HG03175 (cell line): ENCODE measurements around the gene RICTOR.

Source experiments
- ATAC-seq: cut with Tn5 transposase; IDR thresholded peaks from one replicate; pipeline ENCODE4 v1.9.1; 2021; ENCODE audit warnings: mild to moderate bottlenecking, moderate library complexity; ENCODE audit not compliant: unreplicated experiment

Gene RICTOR

DNA sequence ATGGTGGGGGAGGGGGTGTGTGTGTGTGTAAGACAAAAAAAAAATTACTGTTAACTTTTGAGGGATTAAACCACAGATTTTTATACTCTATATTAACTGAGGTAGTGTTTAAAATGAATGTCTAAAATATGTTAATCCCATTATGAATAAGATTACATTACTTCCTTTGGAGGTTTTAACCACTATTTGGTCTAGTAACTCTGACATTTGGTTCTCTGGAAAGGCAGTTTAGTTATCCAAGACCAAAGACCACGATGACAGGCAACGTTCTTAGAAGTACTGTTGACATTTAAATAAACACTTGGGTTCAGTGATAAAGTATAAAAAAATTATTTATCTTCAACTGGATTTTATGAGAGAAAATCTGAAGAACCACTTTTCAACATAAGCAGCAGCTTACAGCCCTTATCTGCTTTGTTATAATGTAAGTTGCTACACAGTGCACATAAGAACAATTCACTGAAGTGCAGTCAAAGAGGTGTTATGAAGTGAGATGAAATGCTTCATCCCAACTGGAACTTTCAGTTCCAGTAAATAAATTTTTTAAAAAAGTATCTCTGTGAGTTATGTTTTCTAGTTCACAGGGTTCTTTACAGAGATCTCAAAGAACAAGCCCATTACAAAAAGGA lies 133.9 kb downstream of the RICTOR start:
- ATAC-seq, result no peak

DNA sequence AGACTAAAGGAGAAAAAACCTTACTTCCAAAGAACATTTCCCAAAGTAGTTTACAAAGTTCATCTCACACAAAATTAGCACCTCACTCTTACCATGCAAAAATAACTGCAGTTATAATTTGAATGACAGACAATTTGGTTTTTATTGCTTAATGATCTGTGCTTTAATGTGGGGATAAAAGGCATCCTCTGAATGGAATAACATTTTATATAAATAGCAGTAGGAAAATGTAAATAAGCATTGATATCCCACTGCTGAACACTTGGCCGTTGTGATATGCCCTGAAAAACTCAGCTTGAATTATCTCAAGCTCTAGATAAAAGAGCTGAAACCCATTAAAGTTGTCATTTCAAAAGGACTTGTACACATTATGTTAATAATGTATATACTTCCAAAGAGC lies 135.2 kb downstream of the RICTOR start:
- no peak for ATAC-seq

DNA sequence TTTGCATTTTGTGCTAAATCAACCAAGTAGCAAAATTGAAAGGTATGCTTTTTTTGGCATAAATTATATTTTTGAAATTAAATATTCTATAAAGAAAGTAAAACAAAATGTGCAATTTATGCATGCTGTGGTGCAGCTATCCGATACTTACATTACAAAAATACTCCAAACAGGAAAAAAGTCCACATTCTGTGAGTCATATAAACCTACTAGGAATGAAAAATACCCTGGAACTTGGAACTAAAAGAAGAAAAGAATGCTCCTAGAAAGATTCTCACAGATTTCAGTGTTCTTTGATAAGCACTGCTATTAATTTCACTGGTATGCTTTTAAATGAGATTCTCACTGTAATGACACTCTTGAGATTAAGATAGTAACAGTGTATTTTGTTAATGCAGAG lies 135.8 kb downstream of the RICTOR start:
- ATAC-seq, result no peak

DNA sequence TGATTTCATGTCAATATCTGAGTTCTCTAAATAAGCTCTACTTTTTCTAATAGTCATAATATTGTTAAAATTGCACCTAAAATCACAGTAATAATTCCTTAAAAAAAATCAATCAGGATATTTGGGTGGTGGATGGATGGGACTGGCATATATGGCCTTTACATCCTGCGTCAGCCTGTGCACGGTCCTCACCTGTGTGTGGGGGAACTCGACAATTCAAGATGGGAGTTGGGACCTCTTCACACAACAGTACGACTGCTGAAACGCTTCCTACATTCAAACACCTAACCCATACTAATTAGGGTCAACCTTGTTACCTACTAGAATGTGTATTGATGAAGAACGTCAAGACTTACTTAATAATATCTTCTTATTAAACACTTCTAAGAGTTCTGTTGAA lies 137.9 kb downstream of the RICTOR start:
- no peak for ATAC-seq

DNA sequence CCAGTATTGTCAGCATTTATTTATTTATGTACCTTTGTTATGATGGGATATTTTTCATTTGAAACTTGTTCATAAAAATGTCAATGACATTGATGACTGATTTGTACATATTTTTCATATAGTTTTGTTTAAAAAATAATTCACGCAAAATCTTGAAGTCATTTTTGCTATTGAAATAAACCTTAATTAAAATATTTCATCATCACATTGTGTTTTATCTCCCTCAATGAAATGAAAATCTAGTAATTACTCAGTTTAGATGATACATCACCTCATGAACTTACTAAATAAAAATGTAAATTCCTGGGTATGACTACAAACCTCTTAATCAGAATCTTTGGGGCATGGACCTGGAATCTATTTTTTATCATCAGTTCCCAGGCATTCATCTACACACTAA lies 138.8 kb downstream of the RICTOR start:
- no peak for ATAC-seq

DNA sequence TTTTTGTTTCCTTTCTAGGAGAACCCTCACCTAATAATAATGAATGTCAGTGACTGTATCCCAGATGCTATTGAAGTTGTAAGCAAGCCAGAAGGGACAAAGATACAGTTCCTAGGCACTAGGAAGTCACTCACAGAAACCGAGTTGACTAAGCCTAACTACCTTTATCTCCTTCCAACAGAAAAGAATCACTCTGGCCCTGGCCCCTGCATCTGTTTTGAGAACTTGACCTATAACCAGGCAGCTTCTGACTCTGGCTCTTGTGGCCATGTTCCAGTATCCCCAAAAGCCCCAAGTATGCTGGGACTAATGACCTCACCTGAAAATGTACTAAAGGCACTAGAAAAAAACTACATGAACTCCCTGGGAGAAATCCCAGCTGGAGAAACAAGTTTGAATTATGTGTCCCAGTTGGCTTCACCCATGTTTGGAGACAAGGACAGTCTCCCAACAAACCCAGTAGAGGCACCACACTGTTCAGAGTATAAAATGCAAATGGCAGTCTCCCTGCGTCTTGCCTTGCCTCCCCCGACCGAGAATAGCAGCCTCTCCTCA lies 141.3 kb downstream of the RICTOR start:
- ATAC-seq, result no peak

DNA sequence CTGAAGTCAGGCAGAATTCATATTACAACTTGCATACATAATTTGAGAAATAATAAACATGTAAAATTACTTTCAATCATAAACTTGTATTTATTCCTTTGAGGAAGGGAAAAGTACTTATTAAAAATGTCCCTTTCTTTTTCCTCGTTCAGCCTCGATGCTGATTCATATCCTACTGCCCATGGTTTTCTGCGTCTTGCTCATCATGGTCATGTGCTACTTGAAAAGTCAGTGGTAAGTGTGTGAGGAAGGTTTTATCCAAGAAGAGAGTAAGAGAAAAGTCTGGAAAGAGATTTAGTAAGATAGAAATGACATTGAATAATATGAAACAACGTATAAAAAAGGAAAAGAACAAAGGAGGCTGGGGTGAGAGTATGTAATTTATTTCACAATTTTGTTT lies 142.5 kb downstream of the RICTOR start:
- no peak for ATAC-seq

DNA sequence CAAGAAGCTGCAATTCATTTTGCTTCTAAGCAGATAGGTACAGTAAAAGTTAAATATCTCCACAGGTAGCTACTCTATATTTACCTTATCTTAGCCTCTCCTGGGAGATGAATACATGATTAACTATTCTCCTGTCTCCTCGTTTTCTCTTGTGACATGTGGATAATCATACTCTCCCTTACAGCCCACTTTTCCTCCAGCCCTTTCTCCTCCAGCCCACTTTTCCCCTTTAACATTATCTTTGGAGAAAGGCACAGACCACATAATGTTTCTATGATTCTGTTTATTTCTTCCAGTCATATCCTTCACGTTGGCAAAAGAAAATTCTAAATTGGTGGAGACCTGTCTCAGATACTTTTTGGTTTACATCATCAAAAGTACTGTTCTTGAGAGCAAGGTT lies 144.4 kb downstream of the RICTOR start:
- ATAC-seq, result no peak

DNA sequence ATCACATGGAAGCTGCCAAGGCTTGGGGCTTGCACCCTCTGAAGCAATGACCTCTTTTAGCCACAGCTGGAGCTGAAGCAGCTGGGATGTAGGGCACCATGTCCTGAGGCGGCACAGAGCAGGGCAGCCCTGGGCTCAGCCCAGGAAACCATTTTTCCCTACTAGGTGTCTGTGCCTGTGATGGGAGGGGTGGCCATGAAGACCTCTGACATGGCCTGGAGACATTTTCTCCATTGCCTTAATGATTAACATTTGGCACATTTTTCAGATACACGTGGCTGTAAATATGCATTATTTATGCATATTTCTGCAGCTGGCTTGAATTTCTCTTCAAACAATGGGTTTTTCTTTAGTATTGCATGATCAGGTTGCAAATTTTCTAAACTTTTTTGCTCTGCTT lies 146.7 kb downstream of the RICTOR start:
- ATAC-seq, result no peak

DNA sequence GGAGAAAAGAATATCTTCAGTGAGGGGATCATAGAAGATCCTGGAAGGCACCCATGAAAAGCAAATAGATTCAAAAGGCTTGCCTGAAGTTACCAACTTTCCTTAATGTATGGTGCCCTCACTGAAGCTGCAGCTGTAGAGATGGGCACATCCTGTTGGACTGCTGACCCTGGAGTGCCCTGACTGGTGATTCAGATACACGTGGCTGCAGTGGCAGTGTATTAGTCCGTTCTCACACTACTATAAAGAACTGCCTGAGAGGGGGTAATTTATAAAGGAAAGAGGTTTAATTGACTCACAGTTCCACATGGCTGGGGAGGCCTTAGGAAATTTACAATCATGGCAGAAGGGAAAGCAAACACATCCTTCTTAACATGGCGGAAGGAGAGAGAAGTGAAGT lies 148.1 kb downstream of the RICTOR start:
- ATAC-seq, result no peak

DNA sequence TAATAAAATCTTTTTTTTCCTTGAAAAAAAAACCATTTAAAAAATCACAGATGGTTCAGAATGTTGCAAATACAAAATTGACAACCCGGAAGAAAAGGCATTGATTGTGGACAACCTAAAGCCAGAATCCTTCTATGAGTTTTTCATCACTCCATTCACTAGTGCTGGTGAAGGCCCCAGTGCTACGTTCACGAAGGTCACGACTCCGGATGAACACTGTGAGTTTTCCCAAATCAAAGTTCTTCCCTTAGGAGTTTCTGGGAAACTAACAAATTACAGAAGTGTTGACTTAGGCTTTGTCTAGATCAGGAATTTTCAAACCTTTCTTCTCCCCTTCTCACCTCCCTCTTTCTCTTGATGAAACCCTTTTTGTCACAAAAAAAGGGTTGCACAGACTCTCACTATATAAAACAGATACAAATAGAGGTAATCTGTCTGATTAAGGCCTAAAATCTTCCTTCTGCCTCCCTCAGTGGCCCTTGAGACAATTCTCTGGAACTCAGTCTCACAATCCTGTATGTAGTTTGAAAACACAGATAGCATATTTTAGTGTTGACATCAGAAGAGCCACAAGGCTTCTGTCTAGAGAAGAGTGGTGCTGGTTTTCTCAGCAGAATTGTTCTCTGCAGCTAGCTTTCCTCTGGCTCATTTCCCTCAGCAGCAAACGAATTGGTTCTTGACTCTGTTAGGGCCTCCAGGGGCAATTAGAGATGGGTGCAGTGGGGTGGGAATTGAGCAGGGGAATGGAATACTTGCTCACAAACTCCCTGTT lies 148.9 kb downstream of the RICTOR start:
- ATAC-seq, result no peak

DNA sequence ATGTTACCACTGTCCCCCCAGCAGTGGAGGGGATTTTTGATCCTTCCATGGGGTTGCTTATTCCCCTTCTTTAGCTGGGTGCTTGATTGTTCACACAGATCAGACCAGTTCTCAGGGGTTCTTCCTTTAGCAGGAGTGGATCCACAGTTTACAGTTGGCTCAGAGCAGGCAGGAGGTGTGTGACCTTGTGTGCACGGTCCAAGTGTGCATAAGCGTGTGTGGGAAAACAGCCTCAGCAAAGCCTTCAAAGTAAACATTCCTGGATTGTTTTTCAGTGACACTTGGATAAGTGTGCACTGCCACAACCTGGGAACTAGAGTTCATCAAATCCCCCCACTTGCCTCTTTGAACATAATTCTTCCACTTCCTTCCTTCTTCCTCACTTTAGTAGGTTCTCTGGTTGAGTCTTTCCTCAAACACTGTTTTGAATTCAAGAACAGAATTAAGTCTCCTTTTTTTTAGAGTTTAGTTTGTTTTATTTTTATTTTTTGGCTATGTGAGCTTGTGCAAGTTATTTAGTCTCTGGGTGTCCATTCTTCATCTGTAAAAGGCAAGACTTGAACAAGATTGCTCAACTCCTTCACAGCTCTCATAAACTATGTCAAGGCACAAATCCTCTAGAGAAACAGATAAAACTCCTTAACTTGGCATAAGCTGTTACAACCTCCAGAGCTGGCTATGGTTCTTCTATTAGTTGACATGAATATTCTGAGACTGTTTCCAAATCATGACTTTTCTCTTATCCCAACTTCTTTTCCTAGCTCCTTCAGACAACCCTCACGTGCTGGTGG lies 150.3 kb downstream of the RICTOR start:
- no peak for ATAC-seq

DNA sequence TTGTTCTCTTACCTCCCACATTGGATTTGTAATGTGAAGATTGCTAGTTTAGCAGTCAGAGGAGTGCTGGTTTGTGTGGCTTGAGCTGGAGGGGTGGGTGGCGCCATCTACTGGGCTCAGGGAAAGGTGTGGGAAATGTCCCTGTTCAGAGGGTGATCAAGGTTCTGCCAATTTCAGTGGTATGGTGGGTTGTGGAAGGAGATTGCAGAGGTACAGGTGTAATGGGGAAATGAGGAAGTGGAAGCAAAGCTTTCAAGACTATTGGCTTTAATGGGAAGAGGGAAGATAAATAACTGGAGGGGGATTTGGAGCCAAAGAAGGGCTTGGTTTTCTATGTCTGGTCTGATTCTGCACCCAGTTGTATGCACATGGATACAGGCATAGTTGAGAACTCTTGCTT lies 152.0 kb downstream of the RICTOR start:
- peak; percentile 71 for ATAC-seq

DNA sequence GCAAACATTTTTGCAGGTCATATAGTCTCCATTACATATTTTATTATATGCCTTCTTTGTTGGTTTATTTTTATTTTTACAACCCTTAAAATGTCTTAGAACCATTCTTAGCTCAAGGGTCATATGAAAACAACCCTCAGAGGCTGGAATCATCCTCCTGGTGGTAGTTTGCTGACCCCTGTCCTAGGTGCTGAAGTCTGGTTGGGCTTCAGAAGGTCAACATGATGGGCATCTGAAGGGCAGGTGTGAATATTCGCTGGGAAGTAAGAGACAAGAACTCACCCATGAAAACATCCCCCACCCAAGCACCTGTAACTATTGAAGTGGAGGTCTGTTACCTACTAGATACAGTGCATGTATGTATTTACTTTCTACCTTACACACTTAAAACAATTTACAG lies 153.0 kb downstream of the RICTOR start:
- no peak for ATAC-seq

DNA sequence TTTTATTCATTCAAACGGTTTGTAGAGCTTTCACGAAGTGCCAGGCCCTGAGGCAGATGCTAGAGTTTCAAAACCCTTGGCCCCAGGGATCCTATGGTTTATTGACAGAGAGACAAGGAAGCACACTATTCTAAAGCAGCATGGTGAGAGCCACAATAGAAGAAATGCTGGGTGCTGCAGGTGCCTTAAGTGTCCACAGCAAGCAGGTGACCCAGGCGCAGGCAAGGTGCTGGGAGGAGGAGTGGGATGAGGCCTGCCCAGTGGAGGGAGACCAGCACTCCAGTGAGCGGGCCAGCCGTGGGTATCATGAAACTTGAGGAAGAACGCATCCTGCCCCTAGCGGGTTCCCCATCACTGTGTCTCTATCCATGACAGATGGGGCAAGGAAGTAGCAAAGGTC lies 157.4 kb downstream of the RICTOR start:
- ATAC-seq, result no peak

DNA sequence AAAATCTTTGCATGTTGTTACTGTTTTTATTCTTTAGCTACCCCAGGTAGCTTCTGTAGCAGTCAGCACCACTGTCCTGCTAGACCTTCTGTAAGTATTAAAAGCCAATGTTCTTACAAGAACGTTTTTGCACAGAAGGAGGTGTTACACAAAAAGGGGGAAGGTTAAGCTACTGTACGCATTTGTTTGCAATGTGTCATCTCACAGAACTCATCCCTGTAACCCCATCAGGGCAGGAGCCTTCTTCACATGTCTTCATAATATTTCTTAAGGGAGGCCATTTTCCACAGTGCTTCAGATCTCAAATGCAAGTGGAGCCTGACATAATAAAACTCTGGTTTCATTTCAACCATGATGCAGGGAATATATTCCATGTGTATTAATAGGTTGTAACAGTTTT lies 160.5 kb downstream of the RICTOR start:
- no peak for ATAC-seq

DNA sequence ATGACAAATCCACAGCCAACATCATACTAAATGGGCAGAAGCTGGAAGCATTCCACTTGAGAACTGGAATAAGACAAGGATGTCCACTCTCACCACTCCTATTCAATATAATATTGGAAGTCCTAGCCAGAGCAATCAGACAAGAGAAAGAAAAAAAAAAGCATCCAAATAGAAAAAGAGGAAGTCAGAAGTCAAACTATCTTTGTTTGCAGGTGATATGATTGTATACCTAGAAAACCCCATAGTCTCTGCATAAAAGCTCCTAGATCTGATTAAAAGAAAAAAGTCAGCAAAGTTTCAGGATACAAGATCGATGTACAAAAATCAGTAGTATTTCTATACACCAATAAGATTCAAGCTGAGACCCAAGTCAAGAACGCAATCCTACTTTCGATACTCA lies 162.3 kb downstream of the RICTOR start:
- no peak for ATAC-seq

DNA sequence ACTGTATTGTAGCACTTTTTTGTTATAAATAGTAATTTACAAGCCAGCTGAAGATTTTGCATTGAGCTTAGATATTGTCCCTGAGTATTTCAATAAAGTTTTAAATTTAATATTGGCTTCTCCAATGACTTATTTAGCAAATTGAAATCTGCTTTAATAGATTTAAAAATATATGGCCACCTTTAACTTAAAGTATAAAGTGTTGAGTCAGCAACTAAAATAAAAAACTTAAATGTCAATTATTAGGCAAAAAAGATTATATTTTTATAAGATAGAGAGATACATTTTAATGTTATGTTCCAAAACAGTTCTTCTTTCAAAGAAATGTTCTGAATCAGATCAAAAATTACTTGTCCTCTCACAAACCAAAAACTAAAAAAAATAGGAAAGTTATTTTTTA lies 167.7 kb downstream of the RICTOR start:
- no peak for ATAC-seq

DNA sequence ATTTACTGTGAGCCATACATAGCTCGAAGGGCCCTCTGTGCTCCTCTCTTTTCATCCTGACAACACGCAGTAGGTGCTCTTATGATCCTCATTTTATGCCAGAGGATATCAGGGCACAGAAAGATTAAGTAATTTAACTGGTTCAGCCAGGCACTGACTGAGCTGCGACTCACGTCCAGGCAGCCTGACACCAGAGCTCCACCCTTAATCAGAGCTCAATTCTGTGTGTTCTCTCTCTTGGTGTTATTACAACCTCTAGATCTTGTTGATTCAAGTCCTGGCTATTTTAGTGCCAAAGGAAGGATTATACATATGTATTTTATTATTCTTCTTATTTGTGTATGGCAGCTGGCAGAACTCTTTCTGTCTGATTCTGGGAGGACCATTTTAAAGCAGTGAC lies 168.7 kb downstream of the RICTOR start:
- ATAC-seq, result no peak

DNA sequence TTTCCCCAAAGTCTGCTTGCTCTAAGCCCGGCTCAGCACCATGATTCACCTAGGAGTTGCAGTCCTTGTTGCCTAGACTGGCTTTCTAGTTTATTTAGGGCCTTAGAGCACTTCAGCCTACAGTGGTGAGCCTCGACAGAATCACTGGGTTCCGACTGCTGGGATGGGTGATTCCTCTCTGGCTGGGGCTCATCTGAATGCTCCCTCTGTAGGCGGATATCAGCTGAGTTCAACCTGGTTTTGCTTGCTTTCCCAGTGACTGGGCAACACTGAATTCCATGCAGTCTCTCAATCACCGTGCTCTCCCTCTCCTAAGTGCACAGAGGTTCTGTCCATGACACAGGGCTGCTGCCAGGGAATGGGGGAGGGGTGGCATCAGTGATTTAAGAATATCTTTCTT lies 174.3 kb downstream of the RICTOR start:
- no peak for ATAC-seq

DNA sequence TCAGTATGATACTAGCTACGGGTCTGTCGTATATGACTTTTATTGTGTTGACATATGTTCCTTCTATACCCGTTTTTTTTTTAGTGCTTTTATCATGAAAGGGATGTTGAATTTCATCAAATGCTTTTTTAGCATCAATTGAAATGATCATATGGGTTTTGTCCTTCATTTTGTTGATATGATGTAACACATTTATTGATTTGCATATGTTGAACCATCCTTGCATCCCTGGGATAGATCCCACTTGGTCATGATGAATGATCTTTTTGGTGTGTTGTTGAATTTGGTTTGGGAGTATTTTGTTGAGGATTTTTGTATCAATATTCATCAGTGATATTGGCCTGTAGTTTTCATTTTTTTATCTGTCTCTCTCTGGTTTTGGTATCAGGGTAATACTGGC lies 177.4 kb downstream of the RICTOR start:
- ATAC-seq, result no peak

DNA sequence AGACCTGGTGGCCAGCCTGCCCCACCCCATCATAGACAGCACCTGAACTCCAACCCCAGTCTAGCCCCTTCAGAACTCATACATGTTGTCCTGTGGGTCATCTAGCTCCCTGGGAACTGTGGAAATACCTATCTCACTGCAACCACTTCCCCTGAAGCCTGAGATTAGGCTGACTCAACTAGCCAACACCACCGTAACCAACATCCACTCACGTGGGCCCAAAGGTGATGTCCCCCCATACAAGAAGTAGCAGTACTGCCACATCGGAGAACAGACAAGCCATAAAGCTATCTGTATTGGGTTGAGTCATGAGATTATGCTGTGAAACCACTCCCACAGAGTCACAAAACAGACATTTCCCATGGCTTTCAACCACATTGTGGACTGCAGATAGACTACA lies 181.8 kb downstream of the RICTOR start:
- no peak for ATAC-seq
